ENCODE data around the gene KLHL22.
"Not testable (repeated sequence)": the region's sequence is repeated elsewhere in the genome, so short reads cannot be mapped to it uniquely, and the experiment has no call there.

DNA sequence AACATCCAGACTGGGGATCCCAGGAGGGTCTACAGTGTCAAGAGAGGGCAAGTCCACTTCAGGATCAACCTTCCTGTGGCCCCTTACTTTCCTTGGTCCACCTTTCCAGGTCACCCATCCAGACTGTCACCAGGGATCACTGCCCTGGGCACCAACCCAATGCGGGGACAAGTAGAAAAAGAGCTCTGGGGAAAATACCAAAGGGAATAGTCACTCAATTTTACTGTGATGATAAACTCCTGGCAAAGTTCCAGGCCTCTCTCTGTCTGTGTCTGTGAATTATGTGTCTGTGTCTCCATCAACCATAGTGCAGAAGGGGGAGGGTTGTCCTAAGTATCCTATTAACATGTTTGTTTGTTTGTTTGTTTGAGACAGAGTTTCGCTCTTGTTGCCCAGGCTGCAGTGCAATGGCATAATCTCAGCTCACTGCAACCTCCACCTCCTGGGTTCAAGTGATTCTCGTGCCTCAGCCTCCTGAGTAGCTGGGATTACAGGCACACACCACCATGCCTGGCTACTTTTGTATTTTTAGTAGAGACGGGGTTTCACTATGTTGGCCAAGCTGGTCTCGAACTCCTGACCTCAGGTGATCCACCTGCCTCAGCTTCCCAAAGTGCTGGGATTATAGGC is 8.8 kb upstream of the KLHL22 start:
- not testable (repeated sequence) for TF ChIP-seq EZH2phosphoT487, EZH2 (IDR thresholded peaks at IDR 0.05)
- TF ChIP-seq, protein P1, sequence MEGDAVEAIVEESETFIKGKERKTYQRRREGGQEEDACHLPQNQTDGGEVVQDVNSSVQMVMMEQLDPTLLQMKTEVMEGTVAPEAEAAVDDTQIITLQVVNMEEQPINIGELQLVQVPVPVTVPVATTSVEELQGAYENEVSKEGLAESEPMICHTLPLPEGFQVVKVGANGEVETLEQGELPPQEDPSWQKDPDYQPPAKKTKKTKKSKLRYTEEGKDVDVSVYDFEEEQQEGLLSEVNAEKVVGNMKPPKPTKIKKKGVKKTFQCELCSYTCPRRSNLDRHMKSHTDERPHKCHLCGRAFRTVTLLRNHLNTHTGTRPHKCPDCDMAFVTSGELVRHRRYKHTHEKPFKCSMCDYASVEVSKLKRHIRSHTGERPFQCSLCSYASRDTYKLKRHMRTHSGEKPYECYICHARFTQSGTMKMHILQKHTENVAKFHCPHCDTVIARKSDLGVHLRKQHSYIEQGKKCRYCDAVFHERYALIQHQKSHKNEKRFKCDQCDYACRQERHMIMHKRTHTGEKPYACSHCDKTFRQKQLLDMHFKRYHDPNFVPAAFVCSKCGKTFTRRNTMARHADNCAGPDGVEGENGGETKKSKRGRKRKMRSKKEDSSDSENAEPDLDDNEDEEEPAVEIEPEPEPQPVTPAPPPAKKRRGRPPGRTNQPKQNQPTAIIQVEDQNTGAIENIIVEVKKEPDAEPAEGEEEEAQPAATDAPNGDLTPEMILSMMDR (IDR thresholded peaks at IDR 0.05): not testable (repeated sequence)
